ENCODE data around the gene NAA10. TPM values are rescaled to one million over a fixed set of nuclear protein-coding genes. Genes with fewer than 3 reads are reported as not detected.

The NAA10 gene
- total RNA-seq, 1 experiment from 2014 or later = 85.7 TPM

DNA sequence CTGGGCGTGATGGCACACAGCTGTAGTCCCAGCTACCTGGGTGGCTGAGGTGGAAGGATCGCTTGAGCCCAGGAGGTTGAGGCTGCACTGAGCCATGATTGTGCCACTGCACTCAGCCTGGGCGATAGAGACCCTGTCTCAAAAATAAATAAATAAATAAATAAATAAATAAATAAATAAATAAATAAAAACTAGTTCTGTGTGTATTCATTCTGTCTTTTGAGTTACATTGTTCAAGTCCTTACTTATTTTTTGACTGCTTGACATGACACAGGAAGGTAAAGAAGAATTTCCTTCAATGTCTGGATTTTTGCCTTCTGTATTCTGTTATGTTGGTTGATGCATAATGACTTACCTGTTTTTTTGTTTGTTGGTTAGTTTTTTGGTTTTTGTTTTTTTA is 2.2 kb upstream of the NAA10 start:
- in situ Hi-C loops (cut with HindIII; ENCODE audit: low pct_unique_long_range_greater_than_20kb, low sequenced_read_pairs) = no loop called here
- DNase-seq (ENCODE audit: low read depth, low spot score) = no peak

DNA sequence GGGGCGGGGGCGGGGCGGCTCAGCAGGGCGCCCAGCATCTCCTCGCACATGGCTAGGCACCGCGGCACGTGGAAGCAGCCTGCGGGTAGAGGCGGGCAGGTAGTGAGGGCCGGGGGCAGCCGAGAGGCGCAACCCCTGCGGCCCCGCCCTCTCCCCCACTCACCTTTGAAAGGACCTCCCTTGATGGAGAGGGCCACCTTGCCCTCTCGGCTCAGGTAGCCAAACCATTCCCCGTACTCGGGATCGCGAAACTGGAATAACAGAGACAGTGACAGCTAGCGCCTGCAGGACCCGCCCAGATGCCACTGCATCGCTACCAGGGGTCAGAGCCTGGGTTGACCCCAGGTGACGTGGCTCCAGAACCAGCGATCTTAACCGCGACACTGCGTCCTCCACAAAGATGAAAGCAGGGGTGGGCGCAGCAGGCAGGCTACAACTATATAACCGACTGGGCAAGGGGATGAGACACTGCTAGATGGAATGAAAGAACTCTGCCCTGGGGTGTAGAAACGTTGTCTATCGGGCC is 552 bp upstream of the NAA10 start:
- in situ Hi-C loops (cut with HindIII; ENCODE audit: low pct_unique_long_range_greater_than_20kb, low sequenced_read_pairs) = no loop called here
- DNase-seq (ENCODE audit: low read depth, low spot score) = no peak

DNA sequence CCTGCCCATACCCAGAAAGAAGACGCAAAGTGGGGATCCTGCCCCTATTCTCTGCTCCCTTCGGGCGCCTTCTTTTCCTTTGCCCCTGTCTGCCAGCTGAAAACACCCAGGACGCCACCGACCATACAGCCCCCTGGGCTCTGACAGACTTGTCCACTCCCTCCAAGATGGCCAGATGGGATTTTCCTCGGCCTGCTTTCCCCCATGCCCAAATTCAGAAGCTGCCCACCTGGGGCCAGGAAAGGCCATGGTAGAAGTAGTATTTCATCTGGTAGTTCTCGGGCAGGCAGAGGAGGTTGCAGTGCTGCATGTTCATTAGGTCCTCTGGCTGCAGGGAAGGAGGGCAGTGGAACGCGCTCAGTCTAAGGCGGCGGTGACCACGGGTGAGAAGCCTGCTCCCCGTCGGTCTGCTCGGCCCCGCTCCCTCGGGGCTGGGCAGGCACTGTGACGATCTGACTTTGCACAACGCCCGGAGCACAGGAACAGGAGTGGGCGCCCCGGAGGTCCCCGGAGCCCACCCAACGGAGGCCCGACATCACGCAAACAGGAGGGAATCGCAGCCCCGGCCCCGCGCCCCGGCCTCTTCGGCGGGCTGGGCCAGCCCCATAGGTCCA is 582 bp downstream of the NAA10 start:
- DNase-seq (ENCODE audit: low read depth, low spot score) = no peak
- in situ Hi-C loops (cut with HindIII; ENCODE audit: low pct_unique_long_range_greater_than_20kb, low sequenced_read_pairs) = no loop called here

DNA sequence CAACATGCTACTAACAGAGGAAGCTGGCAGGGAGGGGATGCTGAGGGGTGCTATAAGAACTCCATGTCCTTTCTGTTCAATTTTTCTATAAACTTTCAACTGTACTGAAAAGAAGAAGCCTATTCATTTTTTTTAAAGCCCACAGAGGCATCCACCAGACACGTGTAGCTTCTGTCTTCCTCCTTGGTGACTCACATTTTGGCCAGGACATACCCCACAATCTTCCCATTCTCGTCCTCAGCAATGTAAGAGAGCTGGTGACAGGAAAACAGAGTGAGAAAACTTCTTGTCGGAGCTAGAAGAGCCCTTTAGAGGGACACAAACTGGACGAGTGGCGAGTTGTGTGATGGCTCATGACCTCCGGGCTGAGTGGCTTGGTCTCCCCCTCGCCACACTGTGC is 1.1 kb downstream of the NAA10 start:
- DNase-seq (ENCODE audit: low read depth, low spot score) = no peak
- in situ Hi-C loops (cut with HindIII; ENCODE audit: low pct_unique_long_range_greater_than_20kb, low sequenced_read_pairs) = no loop called here

DNA sequence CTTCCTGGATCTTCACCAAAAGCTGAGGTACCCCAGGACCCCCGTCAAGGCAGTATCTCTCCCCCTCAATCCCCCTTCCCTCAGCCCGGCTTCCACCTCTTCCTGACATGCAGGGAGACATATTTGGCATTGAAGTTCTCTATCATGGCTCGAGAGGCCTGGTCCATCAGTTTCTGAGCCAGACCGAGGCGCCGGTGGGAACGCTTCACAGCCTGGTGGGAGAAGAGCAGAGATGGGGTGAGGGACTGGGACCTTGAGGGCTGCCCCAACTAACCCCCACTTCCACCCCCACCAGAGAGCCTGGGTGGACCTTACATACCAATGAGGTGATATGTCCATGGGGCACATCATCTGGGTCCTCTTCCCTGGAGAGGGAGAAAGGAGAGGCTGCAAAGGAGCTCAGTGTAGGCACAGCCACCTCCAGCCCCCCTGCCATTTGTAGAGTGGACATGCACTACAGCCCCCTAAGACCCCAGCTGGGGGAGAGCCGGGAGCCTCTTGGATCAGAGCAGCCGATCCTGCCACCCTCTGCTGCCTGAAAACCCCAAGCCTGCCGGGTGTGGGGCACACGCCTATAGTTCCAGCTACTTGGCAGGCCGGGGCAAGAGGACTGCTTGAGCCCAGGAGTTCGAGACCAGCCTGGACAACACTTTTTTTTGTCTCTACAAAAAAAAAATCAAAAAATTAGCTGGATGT is 2.5 kb downstream of the NAA10 start:
- in situ Hi-C loops (cut with HindIII; ENCODE audit: low pct_unique_long_range_greater_than_20kb, low sequenced_read_pairs) = no loop called here
- DNase-seq (ENCODE audit: low read depth, low spot score) = no peak

DNA sequence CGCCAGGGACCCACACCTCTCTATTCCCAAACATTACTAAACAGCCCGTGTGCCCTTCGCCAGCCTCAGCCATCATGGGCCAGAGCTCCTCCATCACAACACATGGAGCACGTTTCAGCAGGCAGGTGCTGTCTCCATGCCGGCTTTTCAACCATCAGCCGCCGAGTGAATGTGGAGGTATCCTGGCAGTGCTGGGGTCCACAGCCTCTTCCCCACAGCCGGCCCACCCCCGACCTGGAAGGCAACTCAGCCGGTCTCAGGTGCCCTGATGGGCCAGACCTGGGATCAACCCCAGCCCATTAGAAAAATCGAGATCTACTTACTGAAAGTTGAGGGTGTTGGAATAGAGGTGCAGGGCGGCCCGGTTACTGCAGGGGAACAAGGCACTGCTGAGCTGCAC is 3.1 kb downstream of the NAA10 start:
- in situ Hi-C loops (cut with HindIII; ENCODE audit: low pct_unique_long_range_greater_than_20kb, low sequenced_read_pairs) = no loop called here

DNA sequence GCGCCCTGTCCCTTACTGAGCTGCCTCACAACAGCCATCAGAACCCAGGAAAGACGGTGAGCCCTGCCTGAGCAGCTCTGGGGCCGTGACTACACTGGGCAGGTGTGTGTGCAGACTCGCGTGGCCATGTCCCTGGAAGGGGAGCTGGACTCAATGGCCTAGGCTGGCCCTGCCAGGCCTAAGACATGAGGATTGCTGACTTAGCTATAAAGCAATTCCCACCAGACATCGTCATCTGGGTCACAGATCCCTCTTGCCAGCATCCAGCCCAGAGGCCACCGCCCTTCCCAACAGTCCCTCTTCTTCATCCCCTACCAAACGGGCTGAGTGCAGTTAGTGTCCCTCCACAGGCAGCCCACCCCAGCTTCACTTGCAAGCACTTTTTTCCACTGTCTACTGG is 3.7 kb downstream of the NAA10 start:
- DNase-seq (ENCODE audit: low read depth, low spot score) = no peak
- in situ Hi-C loops (cut with HindIII; ENCODE audit: low pct_unique_long_range_greater_than_20kb, low sequenced_read_pairs) = no loop called here

More for the DNA sequence above, 3.1 kb downstream of the NAA10 start:
- DNase-seq (ENCODE audit: low read depth, low spot score) = no peak

DNA sequence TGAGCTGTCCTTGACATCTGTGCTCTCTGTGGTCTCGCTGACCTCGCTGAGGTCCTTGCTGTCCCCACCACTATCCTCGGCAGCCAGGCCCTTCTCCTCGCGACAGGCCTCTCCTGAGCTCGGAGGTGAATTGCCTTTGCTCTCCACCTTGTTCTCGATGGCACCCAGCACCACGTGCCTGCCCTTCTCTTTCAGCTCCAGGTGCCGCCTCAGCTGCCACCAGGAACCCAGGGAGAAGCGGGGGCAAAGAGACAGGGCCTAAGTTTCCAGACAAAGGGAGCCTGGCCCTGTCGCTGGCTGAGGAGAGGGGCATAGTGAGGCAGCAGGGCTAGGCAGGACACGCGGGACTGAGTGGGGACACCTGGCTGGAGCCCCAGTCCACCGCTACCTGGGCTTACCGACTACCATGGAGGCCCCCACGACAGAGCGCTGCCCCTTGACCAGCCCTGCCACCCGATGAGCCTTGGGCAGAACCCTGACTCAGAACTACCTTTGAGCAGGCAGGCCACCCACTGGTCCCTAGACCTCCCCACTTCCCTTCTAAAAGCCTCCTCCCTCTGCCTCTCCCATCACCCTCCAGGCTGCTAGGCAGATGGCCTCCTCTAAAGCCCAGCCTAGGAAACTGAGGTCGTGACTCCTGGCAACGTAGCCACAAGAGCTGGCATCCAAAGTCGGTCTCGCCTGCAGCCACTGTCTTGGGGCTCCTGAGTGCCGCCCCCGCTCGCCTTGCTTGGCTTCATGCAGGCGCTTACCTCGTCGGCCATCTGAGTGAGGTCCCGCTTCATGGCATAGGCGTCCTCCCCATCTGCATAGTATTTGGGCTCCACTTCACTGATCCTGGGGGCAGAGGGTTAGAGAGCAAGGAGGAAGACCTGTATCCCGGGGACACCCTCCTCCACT is 4.6 kb downstream of the NAA10 start:
- DNase-seq (ENCODE audit: low read depth, low spot score) = no peak

DNA sequence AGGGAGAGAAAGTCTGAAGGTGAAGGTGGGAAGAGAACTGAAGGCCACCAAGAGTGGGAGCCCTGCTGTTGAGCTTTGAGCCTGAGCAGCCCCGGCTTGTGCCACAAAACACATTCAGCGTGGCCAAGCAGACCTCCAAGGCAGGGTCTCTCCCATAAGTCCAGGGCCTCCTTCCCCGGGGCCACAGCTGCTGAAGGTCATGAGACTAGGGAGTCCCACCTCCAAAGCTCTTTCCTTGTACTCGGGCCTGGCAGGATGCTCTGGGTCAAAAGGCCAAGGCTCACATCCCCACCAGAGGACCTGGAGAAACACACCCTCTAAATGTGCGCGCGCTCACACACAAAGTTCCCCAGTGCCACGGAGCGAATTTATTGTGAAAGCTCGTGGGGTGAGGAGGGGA is 5.3 kb downstream of the NAA10 start:
- in situ Hi-C loops (cut with HindIII; ENCODE audit: low pct_unique_long_range_greater_than_20kb, low sequenced_read_pairs) = no loop called here

More for the DNA sequence above, 4.6 kb downstream of the NAA10 start:
- in situ Hi-C loops (cut with HindIII; ENCODE audit: low pct_unique_long_range_greater_than_20kb, low sequenced_read_pairs) = no loop called here

DNA sequence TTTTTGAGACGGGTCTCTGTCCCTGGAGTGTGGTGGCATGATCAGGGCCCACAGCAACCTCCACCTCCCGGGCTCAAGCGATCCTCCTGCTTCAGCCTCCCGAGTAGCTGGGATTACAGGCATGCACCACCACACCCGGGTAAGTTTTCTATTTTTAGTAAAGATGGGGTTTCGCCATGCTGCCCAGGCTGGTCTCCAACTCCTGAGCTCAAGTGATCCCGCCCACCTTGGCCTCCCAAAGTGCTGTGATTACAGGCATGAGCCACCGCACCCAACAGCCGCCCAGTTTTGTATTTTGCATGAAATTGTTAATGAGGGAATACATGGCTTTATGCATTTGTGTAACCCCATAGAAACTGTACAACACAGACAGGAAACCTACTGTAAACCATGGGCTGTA is 6.0 kb downstream of the NAA10 start:
- DNase-seq (ENCODE audit: low read depth, low spot score) = no peak
- in situ Hi-C loops (cut with HindIII; ENCODE audit: low pct_unique_long_range_greater_than_20kb, low sequenced_read_pairs) = no loop called here

More for the DNA sequence above, 5.3 kb downstream of the NAA10 start:
- no peak for DNase-seq (ENCODE audit: low read depth, low spot score)

DNA sequence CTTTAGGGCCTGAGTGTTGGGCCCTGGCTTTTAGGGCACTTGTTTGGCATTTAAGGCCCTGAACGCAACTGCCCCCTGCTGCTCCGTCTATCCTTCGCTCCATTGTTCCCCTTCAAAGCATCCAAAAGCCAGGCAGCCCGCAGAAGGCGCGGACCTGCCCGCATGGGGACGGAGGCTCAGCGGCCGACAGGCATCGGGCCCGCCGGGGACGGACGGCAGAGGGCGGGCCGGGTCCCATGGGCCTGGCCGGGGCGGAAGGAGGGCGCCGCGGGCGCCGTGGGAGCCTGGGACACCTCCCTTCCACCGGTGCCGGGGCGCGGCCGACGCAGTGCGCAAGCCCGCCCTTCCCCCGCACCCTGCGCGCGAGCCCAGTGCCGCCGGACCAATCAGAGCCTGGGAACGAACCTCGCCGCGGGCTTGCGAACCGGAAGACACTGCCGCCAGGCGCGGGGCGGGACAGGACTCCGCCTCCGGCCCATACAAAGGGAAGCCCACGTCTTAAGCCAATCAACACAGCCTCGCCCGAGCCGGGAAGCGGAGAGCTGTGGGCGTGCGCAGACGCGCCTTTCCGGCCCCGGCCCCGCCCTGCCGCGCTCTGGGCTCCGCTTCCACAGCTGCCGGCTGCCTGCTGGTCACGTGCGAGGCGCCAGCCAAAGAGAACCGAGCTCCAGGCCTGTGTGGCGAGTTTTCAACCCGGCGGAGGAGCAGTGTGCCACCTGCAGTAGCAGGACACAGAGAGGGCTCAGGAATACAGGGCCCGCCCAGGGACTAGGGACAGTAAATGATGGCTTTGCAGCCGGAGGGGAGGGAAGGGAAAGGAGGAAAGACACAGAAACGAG is 6.7 kb downstream of the NAA10 start:
- in situ Hi-C loops (cut with HindIII; ENCODE audit: low pct_unique_long_range_greater_than_20kb, low sequenced_read_pairs) = no loop called here
- peak; percentile 96 for DNase-seq (ENCODE audit: low read depth, low spot score)

DNA sequence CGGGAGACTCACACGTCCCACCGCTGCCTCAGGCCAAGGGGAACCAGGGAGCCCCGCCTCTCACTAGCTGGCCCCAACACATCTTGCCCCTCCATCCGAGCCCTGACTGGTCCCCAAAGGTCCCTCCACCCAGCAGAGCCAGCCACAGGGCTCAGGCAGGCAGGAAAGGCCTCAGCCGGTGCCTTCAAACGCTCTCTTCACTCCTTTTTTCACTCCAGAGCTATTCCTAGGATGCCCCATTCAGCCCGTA is 7.2 kb downstream of the NAA10 start:
- DNase-seq (ENCODE audit: low read depth, low spot score) = no peak
- in situ Hi-C loops (cut with HindIII; ENCODE audit: low pct_unique_long_range_greater_than_20kb, low sequenced_read_pairs) = no loop called here

DNA sequence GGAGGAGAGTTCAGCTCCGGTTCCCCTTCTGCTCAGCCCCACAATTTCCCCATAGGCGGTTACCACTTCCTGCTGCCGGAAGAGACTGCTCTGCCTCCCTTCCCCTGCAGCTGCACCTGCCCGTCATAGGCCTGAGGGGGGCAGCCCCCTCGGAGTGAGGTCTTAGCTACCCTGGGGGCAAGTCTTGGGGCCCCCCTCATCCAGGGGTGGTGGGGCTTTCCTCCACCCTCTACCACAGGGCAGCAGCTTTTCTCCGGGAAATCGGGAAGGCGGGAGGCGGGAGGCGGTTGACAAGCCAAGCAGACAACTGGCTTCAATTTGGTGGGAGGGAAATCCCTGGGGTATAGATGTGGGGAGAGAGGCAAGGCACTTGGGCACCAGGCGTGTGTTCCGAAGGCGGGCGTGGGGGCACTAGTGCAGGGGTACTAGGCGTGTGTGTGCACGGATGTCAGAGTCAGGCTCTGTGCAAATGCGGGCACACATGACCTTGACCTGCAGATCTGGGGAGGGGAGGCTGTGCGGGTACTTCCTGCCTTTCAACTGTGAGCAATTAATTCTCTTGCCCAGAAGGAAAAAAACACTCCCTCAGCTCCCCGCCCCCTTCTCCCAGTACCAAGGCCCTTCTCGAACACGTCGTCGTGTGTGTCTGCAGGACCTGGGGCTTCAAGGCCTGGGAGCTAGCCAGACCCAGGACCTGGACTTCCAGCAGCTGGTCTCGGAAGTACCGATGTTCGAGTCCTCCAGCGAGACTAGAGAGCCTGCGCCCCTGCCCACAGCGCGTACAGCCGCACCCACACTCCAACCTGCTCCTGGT is 7.8 kb downstream of the NAA10 start:
- in situ Hi-C loops (cut with HindIII; ENCODE audit: low pct_unique_long_range_greater_than_20kb, low sequenced_read_pairs) = no loop called here
- no peak for DNase-seq (ENCODE audit: low read depth, low spot score)

DNA sequence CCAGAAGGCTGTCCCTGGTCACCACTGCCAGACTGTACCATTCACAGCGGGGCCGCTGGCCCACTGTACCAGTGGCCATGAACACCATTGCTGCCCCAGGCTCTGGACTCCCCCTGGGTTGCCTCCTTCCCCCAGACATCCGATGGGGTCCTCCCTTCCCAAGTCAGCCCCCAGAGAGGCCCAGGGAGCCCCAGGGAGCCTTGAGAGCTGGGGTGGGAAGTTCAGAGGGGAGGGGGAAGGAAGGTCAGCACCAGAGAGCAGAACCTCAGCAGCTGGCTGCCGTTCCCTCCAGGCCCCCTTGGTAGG is 8.3 kb downstream of the NAA10 start:
- in situ Hi-C loops (cut with HindIII; ENCODE audit: low pct_unique_long_range_greater_than_20kb, low sequenced_read_pairs) = no loop called here
- DNase-seq (ENCODE audit: low read depth, low spot score) = no peak

DNA sequence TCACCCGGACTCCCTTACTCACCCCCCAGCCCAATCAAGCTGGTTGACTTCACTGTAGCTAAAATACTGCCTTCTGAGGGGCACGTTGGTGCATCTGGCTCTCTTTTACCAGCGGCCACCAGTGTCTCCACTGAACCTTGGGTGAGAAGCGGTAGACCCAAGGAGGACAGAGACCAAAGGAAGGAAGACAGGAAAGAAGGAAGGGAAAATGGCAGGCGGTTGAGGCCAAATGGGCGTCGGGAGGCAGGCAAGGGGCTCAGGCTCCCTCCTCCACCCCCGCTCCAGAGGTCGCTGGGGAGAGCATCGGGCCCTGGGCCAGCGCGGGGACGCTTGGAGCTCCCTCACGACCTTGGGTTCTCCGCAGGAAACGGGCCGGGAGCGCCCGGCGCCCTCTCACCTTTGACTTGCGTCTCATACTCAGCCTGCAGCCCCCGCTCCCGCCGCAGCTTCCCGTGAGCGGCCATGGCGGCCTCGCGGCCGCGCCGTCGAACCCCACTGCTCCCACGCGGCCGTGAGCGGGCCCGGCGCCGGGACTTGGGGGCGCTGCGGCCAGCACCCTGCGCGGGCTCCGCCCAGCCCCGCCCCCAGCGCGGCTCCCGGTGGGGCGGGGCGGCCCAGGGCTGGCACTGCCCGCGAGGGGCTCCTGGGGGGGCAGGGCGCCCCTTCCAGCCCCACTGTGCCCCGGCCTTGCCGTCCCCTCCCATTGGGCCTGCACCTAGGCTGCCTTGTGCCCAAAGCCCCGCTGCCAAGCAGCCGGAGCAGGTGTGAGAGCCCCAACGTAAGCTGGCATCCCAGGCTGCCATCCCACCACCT is 8.9 kb downstream of the NAA10 start, which contains the start of gene ARHGAP4:
TSS of gene ARHGAP4 (minus strand) at position 526 of the 813 bp plus-strand sequence. CDS start at position 464, 62 bp downstream.
- in situ Hi-C loops (cut with HindIII; ENCODE audit: low pct_unique_long_range_greater_than_20kb, low sequenced_read_pairs) = no loop called here
- DNase-seq (ENCODE audit: low read depth, low spot score) = no peak

DNA sequence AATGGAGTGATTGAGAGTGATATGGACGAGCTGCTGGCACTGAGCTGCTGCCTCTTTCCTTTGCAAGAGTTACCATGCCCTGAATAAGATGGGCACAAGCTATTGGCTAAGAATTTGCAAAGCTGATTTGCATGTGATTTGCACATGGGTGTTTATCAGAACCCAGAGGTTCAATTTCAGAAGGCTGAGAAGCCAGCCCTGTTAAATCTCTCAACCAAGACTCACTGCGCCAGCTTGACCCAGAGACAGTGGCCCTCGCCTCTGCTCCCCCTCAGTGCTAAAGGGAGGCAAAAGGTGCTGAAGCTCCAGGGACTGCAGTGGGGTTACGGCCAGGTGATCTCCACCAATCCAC is 9.5 kb downstream of the NAA10 start:
- in situ Hi-C loops (cut with HindIII; ENCODE audit: low pct_unique_long_range_greater_than_20kb, low sequenced_read_pairs) = no loop called here
- no peak for DNase-seq (ENCODE audit: low read depth, low spot score)

Measured in SK-MEL-5 (cell line).